Dendritic cell treated with granulocyte-macrophage colony-stimulating factor and Interleukin-4, amounts not matched to agents 40 ng/mL and 50 ng/mL, for 4 days (primary cell): Measurements from ENCODE around the gene FAM200C.
"Not testable (repeated sequence)": the region's sequence is repeated elsewhere in the genome, so short reads cannot be mapped to it uniquely, and the experiment has no call there.

ENCODE experiments used
- H3K27ac Mint-ChIP-seq: one replicate; pipeline ENCODE4 v1.8.0; 2022; ENCODE audit warnings: mild to moderate bottlenecking, mixed read lengths
- H3K27me3 Mint-ChIP-seq: one replicate; pipeline ENCODE4 v1.8.0; 2022; ENCODE audit warnings: mild to moderate bottlenecking, mixed read lengths
- H3K36me3 Mint-ChIP-seq: one replicate; pipeline ENCODE4 v1.8.0; 2022; ENCODE audit warnings: low read depth, mixed read lengths
- H3K4me1 Mint-ChIP-seq: one replicate; pipeline ENCODE4 v1.8.0; 2022; ENCODE audit warnings: low read depth, mixed read lengths
- H3K4me3 Mint-ChIP-seq: one replicate; pipeline ENCODE4 v1.8.0; 2022; ENCODE audit warnings: mild to moderate bottlenecking, moderate library complexity, mixed read lengths
- H3K9me3 Mint-ChIP-seq: one replicate; pipeline ENCODE4 v1.8.0; 2022; ENCODE audit warnings: mixed read lengths
- intact Hi-C: fragments of 100-400 bp; cut with micrococcal nuclease; formaldehyde crosslinking; loops from one replicate; pipeline ENCODE4 v1.15.0; 2022

The FAM200C gene

GRCh38 chr5:160399402-160400353 is at the start of gene FAM200C:
FAM200C (minus strand) TSS chr5:160400054; CDS start chr5:160395490, 4,564 bp downstream.
- H3K27me3 Mint-ChIP-seq, result no peaks in the 10 kb centered on the region
- H3K36me3 Mint-ChIP-seq, result peaks cover 28% of the 10 kb centered on the region
- H3K4me3 Mint-ChIP-seq, result peak within 1 kb of the TSS; percentile 86
- peaks cover 5% of the 10 kb centered on the region for H3K4me1 Mint-ChIP-seq
- H3K9me3 Mint-ChIP-seq, result no peaks in the 10 kb centered on the region
- peak within 1 kb of the TSS; percentile 90 for H3K27ac Mint-ChIP-seq
- intact Hi-C loops, result loop anchor here (2.0 kb wide), 1 partner anchor 19 kb away; the partner anchor contains the start of gene SLU7

GRCh38 chr5:160449458-160449857 is 49.6 kb upstream of the FAM200C start:
- intact Hi-C loops, result no loop called here
- H3K27me3 Mint-ChIP-seq, result peaks cover 7% of the 10 kb centered on the region
- no peak overlapping the region for H3K4me3 Mint-ChIP-seq
- H3K4me1 Mint-ChIP-seq, result peaks cover 33% of the 10 kb centered on the region
- H3K27ac Mint-ChIP-seq, result no peak overlapping the region
- no peaks in the 10 kb centered on the region for H3K9me3 Mint-ChIP-seq
- H3K36me3 Mint-ChIP-seq, result no peaks in the 10 kb centered on the region

DNA sequence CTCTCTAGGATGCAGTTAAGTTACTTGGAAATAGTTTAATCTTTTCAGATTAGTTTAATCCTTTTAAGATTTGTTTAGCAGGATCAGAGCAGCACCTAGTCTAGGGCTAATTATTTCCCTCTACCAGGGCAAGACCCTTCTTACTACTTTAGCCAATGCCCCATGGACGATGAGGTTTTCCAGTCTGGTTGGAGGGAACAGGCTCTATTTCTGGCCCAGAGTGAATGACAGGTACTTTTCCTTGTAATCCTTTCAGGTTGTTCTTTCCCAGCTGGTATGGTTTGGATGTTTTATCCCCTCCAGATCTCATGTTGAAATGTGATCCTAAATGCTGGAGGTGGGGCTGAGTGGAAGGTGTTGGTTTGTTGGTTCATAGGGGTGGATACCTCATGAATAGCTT is 49.0 kb upstream of the FAM200C start:
- Mint-ChIP-seq H3K9me3 (no peaks in the 10 kb centered on the region), H3K36me3 (no peaks in the 10 kb centered on the region), H3K27ac (no peak overlapping the region), H3K27me3 (peaks cover 2% of the 10 kb centered on the region), H3K4me1 (peaks cover 29% of the 10 kb centered on the region), H3K4me3 (no peak overlapping the region)
- intact Hi-C loops, result no loop called here

DNA sequence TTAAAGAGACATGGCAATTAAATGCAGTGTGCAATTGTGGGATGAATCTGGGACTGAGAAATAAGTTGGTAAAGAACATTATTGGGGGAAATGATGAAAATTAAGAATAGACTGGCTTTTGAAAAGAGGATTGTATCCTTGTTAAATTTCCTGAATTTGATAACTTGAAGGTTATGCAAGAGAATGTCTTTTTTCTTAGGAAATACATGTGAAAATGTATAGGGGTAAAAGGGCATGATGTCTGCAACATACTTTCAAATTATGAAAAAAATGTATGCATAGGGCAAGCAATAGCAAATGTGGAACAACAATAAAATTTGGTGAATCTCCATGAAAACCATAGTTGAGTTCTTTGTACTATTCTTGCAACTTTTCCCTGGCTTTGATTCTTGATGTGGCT is 45.9 kb upstream of the FAM200C start:
- peaks cover 32% of the 10 kb centered on the region for H3K4me1 Mint-ChIP-seq
- no peaks in the 10 kb centered on the region for H3K9me3 Mint-ChIP-seq
- no peaks in the 10 kb centered on the region for H3K36me3 Mint-ChIP-seq
- no peak overlapping the region for H3K4me3 Mint-ChIP-seq
- H3K27ac Mint-ChIP-seq, result no peak overlapping the region
- intact Hi-C loops, result no loop called here
- no peaks in the 10 kb centered on the region for H3K27me3 Mint-ChIP-seq

DNA sequence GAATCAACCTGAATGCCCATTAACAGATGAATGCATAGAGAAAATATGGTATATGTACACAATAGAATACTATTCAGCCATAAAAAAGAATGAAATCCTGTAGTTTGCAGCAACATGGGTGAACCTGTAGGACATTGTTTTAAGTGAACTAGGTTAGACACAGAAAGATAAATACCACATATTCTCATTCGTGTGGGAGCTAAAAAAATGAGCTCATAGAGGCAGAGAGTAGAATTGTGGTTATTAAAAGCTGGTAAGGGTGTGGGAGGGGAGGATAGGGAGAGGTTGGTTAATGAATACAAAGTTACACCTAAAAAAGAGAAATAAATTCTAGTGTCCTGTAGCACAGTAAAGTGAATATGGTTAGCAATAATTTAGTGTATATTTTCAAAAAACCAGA is 45.3 kb upstream of the FAM200C start:
- Mint-ChIP-seq H3K27ac (no peak overlapping the region), H3K27me3 (no peaks in the 10 kb centered on the region), H3K4me1 (peaks cover 39% of the 10 kb centered on the region), H3K36me3 (no peaks in the 10 kb centered on the region), H3K9me3 (no peaks in the 10 kb centered on the region), H3K4me3 (no peak overlapping the region)
- intact Hi-C loops, result no loop called here

DNA sequence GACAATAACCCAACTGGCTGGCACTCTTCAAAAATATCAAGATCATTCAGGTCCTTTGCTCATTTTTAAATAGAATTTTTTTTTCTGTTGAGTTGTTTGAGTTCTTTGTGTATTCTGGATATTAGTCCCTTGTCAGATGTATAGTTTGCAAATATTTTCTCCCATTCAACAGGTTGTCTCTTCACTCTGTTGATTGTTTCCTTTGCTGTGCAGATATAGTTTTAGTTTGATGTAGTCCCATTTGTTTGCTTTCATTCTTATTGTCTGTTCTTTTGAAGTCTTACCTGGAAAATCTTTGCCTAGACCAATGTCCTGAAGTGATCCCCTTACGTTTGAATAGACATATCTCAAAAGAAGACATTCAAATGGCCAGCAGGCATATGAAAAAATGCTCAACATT is 44.6 kb upstream of the FAM200C start:
- Mint-ChIP-seq H3K27ac (no peak overlapping the region), H3K9me3 (no peaks in the 10 kb centered on the region), H3K27me3 (no peaks in the 10 kb centered on the region), H3K4me3 (no peak overlapping the region), H3K36me3 (no peaks in the 10 kb centered on the region), H3K4me1 (peaks cover 40% of the 10 kb centered on the region)
- intact Hi-C loops, result no loop called here

DNA sequence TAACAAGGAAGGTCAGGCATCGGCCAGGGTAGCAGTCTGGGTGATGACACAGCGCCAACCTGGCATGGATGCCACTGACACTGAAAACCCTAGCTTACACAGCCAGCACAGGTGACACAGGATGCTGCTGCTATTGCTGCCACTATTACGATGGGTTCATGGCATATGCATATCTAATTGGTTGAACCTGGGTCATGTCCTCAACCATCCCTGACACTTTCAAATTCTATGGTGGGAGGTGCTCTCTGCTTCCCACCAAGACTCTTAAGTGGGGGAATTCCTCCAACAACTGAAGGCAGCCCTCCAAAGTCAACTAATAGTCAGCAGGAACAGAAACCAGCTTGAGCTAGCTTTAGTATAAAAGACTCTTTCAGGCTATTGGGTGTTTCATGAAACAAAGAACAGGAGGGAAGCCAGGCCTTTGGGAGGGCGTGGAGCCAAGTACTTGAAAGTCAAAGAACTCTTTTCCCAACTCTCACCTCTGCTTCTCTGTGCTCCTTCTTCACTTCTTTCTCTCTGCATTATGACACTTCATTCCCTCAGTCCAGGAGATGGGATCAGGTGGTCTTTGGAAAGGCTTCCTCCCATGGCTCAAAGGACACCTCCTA is 43.1 kb upstream of the FAM200C start:
- H3K4me1 Mint-ChIP-seq, result peaks cover 47% of the 10 kb centered on the region
- intact Hi-C loops, result no loop called here
- H3K27ac Mint-ChIP-seq, result peak overlapping the region; percentile 10
- no peak overlapping the region for H3K4me3 Mint-ChIP-seq
- H3K9me3 Mint-ChIP-seq, result no peaks in the 10 kb centered on the region
- H3K36me3 Mint-ChIP-seq, result no peaks in the 10 kb centered on the region
- H3K27me3 Mint-ChIP-seq, result no peaks in the 10 kb centered on the region

- Mint-ChIP-seq H3K36me3 (no peaks in the 10 kb centered on the region), H3K9me3 (no peaks in the 10 kb centered on the region), H3K27me3 (no peaks in the 10 kb centered on the region), H3K4me3 (no peak overlapping the region), H3K4me1 (peaks cover 56% of the 10 kb centered on the region), H3K27ac (no peak overlapping the region)
- intact Hi-C loops, result no loop called here
Observed at GRCh38 chr5:160441311-160441781, 41.5 kb upstream of the FAM200C start.

GRCh38 chr5:160439205-160439600 is 39.3 kb upstream of the FAM200C start:
- intact Hi-C loops, result loop anchor here (2.0 to 10.0 kb wide), 3 partner anchors 28 to 396 kb away; no protein-coding TSS in a partner anchor
- no peaks in the 10 kb centered on the region for H3K9me3 Mint-ChIP-seq
- H3K27me3 Mint-ChIP-seq, result no peaks in the 10 kb centered on the region
- peaks cover 58% of the 10 kb centered on the region for H3K4me1 Mint-ChIP-seq
- peak overlapping the region; percentile 75 for H3K4me3 Mint-ChIP-seq
- H3K27ac Mint-ChIP-seq, result peak overlapping the region; percentile 77
- H3K36me3 Mint-ChIP-seq, result no peaks in the 10 kb centered on the region

- peaks cover 58% of the 10 kb centered on the region for H3K4me1 Mint-ChIP-seq
Observed at GRCh38 chr5:160438316-160439204, 38.7 kb upstream of the FAM200C start.

DNA sequence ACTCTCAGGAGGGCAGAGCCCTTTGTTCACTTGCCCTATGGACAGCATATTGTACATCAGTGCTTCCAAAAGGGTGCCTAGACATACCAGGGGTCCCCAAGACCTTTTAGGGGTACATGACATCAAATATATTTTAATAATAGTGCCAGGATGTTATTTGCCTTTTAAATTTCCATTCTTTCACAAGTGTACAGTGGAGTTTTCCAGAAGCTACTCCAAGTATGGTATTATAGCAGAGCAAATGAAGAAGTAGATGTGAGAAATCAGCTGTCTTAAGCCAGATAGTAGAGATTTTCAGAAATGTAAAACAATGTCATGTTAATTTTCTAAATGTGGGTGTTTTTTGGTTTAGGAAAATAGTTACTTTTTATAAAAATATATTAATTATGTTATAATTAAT is 37.4 kb upstream of the FAM200C start:
- Mint-ChIP-seq H3K9me3 (no peaks in the 10 kb centered on the region), H3K4me3 (no peak overlapping the region), H3K4me1 (peaks cover 51% of the 10 kb centered on the region), H3K27ac (no peak overlapping the region), H3K27me3 (no peaks in the 10 kb centered on the region), H3K36me3 (no peaks in the 10 kb centered on the region)
- intact Hi-C loops, result loop anchor here (10.0 kb wide), 2 partner anchors 208 to 398 kb away; no protein-coding TSS in a partner anchor

More at GRCh38 chr5:160438316-160439204, 38.7 kb upstream of the FAM200C start:
- Mint-ChIP-seq H3K9me3 (no peaks in the 10 kb centered on the region), H3K4me3 (peak overlapping the region; percentile 75), H3K27me3 (no peaks in the 10 kb centered on the region), H3K36me3 (no peaks in the 10 kb centered on the region), H3K27ac (peak overlapping the region; percentile 77)
- intact Hi-C loops, result loop anchor here (1.0 to 10.0 kb wide), 4 partner anchors 28 to 396 kb away; no protein-coding TSS in a partner anchor

GRCh38 chr5:160436661-160437060 is 36.8 kb upstream of the FAM200C start:
- H3K4me3 Mint-ChIP-seq, H3K27ac Mint-ChIP-seq, H3K36me3 Mint-ChIP-seq, H3K9me3 Mint-ChIP-seq, H3K27me3 Mint-ChIP-seq: not testable (repeated sequence)
- intact Hi-C loops, result loop anchor here (10.0 kb wide), 2 partner anchors 208 to 398 kb away; no protein-coding TSS in a partner anchor
- peaks cover 45% of the 10 kb centered on the region for H3K4me1 Mint-ChIP-seq

GRCh38 chr5:160436017-160436416 is 36.2 kb upstream of the FAM200C start:
- Mint-ChIP-seq H3K27me3 (no peaks in the 10 kb centered on the region), H3K27ac (peak overlapping the region; percentile 5), H3K36me3 (no peaks in the 10 kb centered on the region), H3K4me1 (peaks cover 39% of the 10 kb centered on the region), H3K9me3 (no peaks in the 10 kb centered on the region), H3K4me3 (no peak overlapping the region)
- intact Hi-C loops, result loop anchor here (10.0 kb wide), 2 partner anchors 209 to 399 kb away; no protein-coding TSS in a partner anchor
